ENCODE data around the gene CCDC88C.

DNA sequence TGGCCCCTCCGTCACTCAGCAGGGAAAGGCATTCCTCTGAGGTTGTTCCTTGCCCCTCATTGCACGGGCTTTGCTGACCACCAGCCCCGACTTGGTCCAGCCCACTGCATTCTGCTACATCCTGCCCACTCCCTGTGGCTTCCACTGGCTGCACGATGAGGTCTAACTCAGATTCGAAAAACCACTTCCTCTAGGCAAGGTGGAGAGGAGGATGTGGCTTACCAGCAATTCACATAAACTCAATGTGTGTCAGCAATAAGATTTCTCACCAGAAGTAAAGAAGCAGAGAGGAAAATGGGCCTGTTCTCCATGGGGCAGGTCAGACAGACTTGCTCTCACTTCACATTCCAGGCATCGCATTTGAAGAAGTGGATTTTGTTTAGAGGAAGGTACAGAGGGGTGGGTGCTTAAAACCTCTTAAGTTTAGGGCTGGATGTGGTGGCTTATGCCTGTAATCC is 187.8 kb downstream of the CCDC88C start:
- TF ChIP-seq, protein P1, sequence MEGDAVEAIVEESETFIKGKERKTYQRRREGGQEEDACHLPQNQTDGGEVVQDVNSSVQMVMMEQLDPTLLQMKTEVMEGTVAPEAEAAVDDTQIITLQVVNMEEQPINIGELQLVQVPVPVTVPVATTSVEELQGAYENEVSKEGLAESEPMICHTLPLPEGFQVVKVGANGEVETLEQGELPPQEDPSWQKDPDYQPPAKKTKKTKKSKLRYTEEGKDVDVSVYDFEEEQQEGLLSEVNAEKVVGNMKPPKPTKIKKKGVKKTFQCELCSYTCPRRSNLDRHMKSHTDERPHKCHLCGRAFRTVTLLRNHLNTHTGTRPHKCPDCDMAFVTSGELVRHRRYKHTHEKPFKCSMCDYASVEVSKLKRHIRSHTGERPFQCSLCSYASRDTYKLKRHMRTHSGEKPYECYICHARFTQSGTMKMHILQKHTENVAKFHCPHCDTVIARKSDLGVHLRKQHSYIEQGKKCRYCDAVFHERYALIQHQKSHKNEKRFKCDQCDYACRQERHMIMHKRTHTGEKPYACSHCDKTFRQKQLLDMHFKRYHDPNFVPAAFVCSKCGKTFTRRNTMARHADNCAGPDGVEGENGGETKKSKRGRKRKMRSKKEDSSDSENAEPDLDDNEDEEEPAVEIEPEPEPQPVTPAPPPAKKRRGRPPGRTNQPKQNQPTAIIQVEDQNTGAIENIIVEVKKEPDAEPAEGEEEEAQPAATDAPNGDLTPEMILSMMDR (IDR thresholded peaks at IDR 0.05) = no peak
- no peak for TF ChIP-seq POLR2A (IDR thresholded peaks at IDR 0.05)
